Measurements from ENCODE around the gene PHGDH. TPM values are rescaled to one million over a fixed set of nuclear protein-coding genes. Genes with fewer than 3 reads are reported as not detected.
"Not testable (repeated sequence)": the region's sequence is repeated elsewhere in the genome, so short reads cannot be mapped to it uniquely, and the experiment has no call there.

Gene PHGDH
- total RNA-seq, 1 donor from 2014 or later: 168 TPM

DNA sequence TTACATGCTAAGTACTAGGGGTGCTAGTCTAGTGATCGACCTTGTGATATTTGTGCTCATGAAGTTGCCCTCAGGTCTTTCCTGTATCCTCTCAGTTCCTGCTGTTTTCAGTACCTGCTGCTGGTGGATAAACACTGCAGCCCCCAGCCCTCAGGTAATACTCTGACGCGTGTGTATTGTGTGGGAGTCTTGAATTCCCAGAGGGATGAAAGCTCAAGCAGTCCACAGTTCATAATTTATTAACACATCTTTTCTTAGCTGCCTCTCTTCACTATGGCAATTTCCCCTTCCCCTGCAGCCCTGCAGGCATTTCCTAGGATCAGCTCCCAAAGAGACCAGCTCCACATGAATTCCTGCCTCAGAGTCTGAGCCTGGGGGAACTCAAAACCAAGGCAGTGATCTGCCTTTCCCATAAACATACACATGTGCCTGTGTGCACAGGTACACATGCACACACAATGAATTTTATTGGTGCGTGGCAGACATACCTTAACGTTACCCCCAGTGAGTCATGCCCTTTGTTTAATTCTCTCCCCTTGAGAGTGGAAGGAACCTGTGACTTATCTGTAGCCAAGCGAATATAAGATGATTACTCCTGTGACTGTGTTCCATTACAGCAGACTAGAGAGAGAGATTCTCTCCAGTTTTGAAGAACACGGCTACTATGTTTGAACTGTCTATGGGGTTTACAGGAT, 71.0 kb downstream of the PHGDH start:
- no peak for FAIRE-seq
- no peak overlapping the region for H3K4me3 ChIP-seq (ENCODE audit: low read depth, low read length)
- peak; percentile 83 for DNase-seq (ENCODE audit: low read depth)

GRCh38 chr1:119783354-119784185, 71.8 kb downstream of the PHGDH start:
- Histone ChIP-seq H3K4me3 (ENCODE audit: low read depth, low read length) (no peak overlapping the region), H3K36me3 (ENCODE audit: control insufficient read depth, insufficient read depth, low read length) (no peaks in the 10 kb centered on the region), H3K27me3 (ENCODE audit: control insufficient read depth, insufficient read depth, low read length) (no peaks in the 10 kb centered on the region)
- FAIRE-seq (no peak), DNase-seq (ENCODE audit: low read depth) (peak; percentile 40)
- TF ChIP-seq, protein P1, sequence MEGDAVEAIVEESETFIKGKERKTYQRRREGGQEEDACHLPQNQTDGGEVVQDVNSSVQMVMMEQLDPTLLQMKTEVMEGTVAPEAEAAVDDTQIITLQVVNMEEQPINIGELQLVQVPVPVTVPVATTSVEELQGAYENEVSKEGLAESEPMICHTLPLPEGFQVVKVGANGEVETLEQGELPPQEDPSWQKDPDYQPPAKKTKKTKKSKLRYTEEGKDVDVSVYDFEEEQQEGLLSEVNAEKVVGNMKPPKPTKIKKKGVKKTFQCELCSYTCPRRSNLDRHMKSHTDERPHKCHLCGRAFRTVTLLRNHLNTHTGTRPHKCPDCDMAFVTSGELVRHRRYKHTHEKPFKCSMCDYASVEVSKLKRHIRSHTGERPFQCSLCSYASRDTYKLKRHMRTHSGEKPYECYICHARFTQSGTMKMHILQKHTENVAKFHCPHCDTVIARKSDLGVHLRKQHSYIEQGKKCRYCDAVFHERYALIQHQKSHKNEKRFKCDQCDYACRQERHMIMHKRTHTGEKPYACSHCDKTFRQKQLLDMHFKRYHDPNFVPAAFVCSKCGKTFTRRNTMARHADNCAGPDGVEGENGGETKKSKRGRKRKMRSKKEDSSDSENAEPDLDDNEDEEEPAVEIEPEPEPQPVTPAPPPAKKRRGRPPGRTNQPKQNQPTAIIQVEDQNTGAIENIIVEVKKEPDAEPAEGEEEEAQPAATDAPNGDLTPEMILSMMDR (IDR thresholded peaks at IDR 0.05; ENCODE audit: insufficient read depth, low read length, severe bottlenecking): no peak

More for the DNA sequence above, 71.0 kb downstream of the PHGDH start:
- H3K27me3 ChIP-seq (ENCODE audit: control insufficient read depth, insufficient read depth, low read length): no peaks in the 10 kb centered on the region
- TF ChIP-seq, protein P1 (IDR thresholded peaks at IDR 0.05; ENCODE audit: insufficient read depth, low read length, severe bottlenecking): no peak
- H3K36me3 ChIP-seq (ENCODE audit: control insufficient read depth, insufficient read depth, low read length): no peaks in the 10 kb centered on the region

DNA sequence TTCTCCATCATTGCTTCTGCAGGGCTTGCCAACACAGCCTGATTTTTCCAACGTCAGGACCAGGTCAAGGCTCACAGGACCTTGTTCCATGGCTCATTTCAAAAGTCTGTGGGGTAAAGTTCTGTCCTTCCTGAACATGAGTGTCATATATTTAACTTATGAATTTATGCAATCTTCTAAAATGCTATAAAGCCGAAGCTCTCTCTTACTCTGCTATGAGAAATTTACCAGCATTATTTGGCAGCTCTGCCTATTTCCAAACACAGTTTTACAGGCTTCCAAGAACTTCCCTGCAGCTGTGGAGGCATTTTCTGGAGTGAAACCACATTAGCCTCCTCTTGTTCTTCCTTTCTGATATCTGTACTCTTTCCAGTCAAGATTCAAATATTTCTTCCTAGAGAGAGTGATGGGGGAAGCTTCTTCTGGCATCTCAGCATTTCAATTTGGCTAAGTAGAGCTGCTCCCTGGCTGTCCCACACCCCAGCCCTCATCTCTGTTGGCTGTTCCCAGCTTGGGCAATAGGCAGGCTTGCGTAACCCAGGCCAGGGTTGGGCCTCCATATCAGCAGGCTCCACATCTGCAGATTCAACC, 72.6 kb downstream of the PHGDH start:
- no peaks in the 10 kb centered on the region for H3K27me3 ChIP-seq (ENCODE audit: control insufficient read depth, insufficient read depth, low read length)
- peak; percentile 55 for DNase-seq (ENCODE audit: low read depth)
- no peak overlapping the region for H3K4me3 ChIP-seq (ENCODE audit: low read depth, low read length)
- TF ChIP-seq, protein P1 (IDR thresholded peaks at IDR 0.05; ENCODE audit: insufficient read depth, low read length, severe bottlenecking): no peak
- no peaks in the 10 kb centered on the region for H3K36me3 ChIP-seq (ENCODE audit: control insufficient read depth, insufficient read depth, low read length)
- no peak for FAIRE-seq

GRCh38 chr1:119786046-119786445, 74.3 kb downstream of the PHGDH start:
- H3K27me3 ChIP-seq (ENCODE audit: control insufficient read depth, insufficient read depth, low read length); FAIRE-seq; DNase-seq (ENCODE audit: low read depth); H3K36me3 ChIP-seq (ENCODE audit: control insufficient read depth, insufficient read depth, low read length); H3K4me3 ChIP-seq (ENCODE audit: low read depth, low read length): not testable (repeated sequence)

DNA sequence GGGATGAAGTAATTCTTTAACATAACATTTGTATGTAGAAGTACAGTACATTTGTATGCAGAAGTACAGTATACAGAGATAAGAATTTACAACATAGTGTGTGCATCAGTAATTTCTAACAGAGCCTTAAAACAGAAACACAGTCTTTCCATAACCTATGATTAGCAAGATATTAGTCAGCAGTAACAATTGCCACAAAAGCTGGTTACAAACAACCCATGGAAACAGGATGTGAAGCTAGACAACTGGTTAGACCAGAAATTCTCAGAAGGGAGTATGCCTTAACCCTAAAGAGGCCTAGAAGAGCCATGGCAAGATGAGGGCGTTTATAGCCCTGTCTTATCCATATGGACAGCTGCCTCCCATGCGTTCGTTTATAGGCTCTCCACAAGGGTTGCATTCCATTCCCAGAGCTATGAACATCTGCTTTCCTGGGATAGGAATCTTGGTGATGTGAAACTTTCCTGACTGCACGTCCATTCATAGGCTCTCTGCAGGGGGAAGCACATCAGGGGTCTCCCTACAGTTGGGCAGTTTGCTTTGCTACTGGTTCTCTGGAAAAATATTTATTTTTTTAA, 74.8 kb downstream of the PHGDH start:
- FAIRE-seq; H3K27me3 ChIP-seq (ENCODE audit: control insufficient read depth, insufficient read depth, low read length); H3K36me3 ChIP-seq (ENCODE audit: control insufficient read depth, insufficient read depth, low read length); H3K4me3 ChIP-seq (ENCODE audit: low read depth, low read length): not testable (repeated sequence)
- DNase-seq (ENCODE audit: low read depth): peak; percentile 86

- Histone ChIP-seq H3K27me3 (ENCODE audit: control insufficient read depth, insufficient read depth, low read length) (no peaks in the 10 kb centered on the region), H3K4me3 (ENCODE audit: low read depth, low read length) (no peak overlapping the region), H3K36me3 (ENCODE audit: control insufficient read depth, insufficient read depth, low read length) (no peaks in the 10 kb centered on the region)
- TF ChIP-seq, protein P1 (IDR thresholded peaks at IDR 0.05; ENCODE audit: insufficient read depth, low read length, severe bottlenecking): no peak
- no peak for FAIRE-seq
- DNase-seq (ENCODE audit: low read depth): peak; percentile 23
Measured at GRCh38 chr1:119787776-119788175, 76.0 kb downstream of the PHGDH start.

Measured in bronchial epithelial cell (primary cell).